ENCODE results near the gene SLC22A5.
A peak's percentile ranks its signal among the peaks of the same experiment; 100 is the strongest.

SLC22A5 gene

GRCh38 chr5:132407970-132408369, 38.5 kb downstream of the SLC22A5 start:
- TF ChIP-seq CTCF (IDR thresholded peaks at IDR 0.05; ENCODE audit: low read depth, low read length), result no peak
- no peak for DNase-seq (ENCODE audit: extremely low read depth, low read depth)

GRCh38 chr5:132408456-132408855, 38.9 kb downstream of the SLC22A5 start:
- TF ChIP-seq CTCF (IDR thresholded peaks at IDR 0.05; ENCODE audit: low read depth, low read length), result no peak
- DNase-seq (ENCODE audit: extremely low read depth, low read depth), result no peak

GRCh38 chr5:132408965-132409364, 39.5 kb downstream of the SLC22A5 start:
- TF ChIP-seq CTCF (IDR thresholded peaks at IDR 0.05; ENCODE audit: low read depth, low read length), result no peak
- no peak for DNase-seq (ENCODE audit: extremely low read depth, low read depth)

GRCh38 chr5:132410451-132411303, 41.2 kb downstream of the SLC22A5 start:
- DNase-seq (ENCODE audit: extremely low read depth, low read depth), result peak; percentile 61

GRCh38 chr5:132411304-132412013, 41.9 kb downstream of the SLC22A5 start:
- DNase-seq (ENCODE audit: extremely low read depth, low read depth), result no peak
- TF ChIP-seq CTCF (IDR thresholded peaks at IDR 0.05; ENCODE audit: low read depth, low read length), result no peak

More at GRCh38 chr5:132410451-132411303, 41.2 kb downstream of the SLC22A5 start:
- peak; percentile 43 for TF ChIP-seq CTCF (IDR thresholded peaks at IDR 0.05; ENCODE audit: low read depth, low read length)

GRCh38 chr5:132413567-132413966, 44.1 kb downstream of the SLC22A5 start:
- no peak for TF ChIP-seq CTCF (IDR thresholded peaks at IDR 0.05; ENCODE audit: low read depth, low read length)
- DNase-seq (ENCODE audit: extremely low read depth, low read depth), result no peak

Measured in AG09319 (cell line).